HG03025 (cell line): ENCODE results near the gene TUBE1.

Experiments used
- ATAC-seq: cut with Tn5 transposase; IDR thresholded peaks from one replicate; pipeline ENCODE4 v1.9.1; 2021; ENCODE audit warnings: mild to moderate bottlenecking, moderate library complexity; ENCODE audit not compliant: unreplicated experiment, low FRiP score

Gene TUBE1

GRCh38 chr6:112038268-112038667 lies 49.0 kb downstream of the TUBE1 start:
- no peak for ATAC-seq

GRCh38 chr6:112037783-112038216 lies 49.5 kb downstream of the TUBE1 start:
- no peak for ATAC-seq

DNA sequence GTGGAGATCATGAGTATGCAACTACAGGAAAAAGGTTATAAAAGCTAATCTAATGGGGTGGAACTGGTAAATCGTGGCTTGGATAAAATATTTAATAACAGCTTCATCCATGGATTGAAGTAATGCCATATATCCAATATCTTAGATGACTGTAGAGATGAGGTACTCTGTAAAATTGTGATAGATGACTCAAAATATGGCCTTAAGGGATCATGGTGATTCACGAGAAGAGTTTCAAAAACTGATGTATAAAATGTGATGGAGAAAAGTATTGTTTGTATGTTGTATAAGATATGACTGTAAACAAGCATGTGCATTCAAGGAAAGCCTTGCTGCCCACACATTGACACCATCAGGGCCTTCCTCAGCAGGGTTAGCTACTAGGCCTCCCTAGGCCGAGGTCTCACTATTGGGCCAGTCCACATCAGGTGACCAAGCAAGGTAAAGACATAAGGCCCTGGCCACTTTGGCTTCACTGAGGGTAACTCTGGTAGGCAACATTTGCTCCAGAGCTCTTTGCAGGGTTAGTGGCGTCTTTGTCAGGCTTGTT lies 51.1 kb downstream of the TUBE1 start:
- ATAC-seq: no peak

GRCh38 chr6:112034616-112034995 lies 52.7 kb downstream of the TUBE1 start:
- no peak for ATAC-seq

DNA sequence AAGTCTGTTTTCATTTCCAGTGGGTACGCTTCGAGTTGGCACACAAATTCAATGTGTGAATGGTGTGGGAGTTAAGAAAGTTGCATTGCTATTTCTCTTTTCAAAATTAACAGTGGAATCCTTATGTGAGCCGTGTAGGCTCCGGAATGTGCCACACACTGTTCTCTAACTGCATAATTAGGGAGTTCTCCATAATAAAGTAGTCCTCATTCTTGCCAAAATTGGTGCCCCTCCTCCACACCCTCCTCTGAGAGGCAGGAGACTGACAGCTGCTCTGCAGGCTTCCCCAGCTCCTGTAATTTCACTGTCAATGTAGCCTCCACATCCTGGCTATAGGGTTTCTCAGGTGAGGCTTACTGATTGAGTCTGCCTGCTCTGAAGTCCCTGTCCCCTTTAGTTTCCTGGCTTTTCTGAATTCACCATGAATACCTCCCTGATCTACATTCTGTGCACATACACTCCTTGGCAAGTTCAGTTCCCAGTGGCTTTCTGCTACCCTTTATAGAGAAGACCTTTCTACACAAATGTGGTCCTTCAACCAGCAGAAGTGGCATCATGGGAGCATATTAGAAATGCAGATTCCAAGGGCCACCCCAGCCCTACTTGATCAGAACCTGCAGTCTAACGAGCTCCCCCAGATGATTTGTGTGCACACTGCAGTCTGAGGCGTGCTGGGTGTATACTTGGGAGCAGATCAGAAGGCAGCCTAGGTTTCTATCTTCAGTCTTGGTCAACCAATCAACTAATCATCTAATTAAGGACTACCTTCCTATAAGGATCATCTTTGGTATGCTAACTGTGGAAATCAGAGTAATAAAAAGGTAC lies 53.3 kb downstream of the TUBE1 start:
- ATAC-seq: no peak

GRCh38 chr6:112032728-112033127 lies 54.6 kb downstream of the TUBE1 start:
- no peak for ATAC-seq

DNA sequence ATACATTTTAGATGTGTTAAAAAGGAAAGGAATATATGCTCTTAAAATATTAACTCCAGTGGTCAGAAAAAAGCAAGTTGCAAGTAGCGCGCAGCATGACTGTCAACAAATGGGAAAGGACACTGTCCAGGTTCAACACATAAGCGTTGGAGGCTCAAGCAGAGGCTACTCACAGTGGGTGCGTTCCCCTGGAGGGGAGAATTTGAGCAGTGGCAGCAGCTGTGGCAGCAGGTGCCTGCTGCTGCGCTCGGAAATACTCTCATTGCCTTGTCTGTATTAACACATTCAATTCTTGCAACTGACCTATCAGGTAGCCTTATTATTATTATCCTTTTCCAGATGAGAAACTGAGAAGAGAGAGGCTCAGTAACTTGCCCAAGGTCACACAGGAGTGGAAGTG lies 55.3 kb downstream of the TUBE1 start:
- no peak for ATAC-seq

DNA sequence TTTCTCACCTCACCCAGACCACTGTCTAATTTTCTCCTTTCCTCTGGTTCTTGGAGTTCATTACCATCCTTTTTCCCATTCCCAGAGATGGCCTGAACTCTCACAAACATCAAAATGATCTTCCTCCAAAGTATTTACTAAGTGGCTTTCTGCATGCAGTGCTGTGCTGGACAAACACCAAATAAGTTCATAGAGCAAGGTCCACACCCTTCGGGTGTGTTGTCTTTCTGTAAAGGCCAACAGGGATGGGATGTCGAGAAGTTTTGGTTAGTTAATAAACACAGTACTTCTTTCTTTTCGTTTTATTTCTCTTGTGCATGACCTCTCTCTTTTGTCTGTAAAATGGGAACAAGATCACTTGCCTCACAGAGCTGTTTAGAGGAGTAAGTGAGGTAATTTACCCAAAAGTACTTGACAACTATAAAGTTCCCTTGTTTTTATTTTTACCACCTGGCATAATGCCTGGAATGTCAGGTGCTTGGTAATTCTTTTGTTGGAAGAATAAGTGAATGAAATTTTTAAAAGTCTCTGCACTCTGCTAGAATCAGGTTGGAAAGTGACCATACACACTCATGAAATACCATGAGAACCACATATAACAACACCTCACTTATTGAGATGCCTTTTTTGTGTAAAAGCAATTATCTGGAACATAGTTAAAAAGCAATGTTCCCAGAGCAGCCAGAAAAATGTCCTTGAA lies 56.2 kb downstream of the TUBE1 start:
- no peak for ATAC-seq

- ATAC-seq: no peak
Measured at GRCh38 chr6:112030206-112030960, 56.9 kb downstream of the TUBE1 start.

GRCh38 chr6:112029045-112029822 lies 58.0 kb downstream of the TUBE1 start:
- no peak for ATAC-seq

GRCh38 chr6:112027942-112028674 lies 59.2 kb downstream of the TUBE1 start:
- no peak for ATAC-seq

- no peak for ATAC-seq
Measured at GRCh38 chr6:112026933-112027332, 60.3 kb downstream of the TUBE1 start.

GRCh38 chr6:112024464-112024863 lies 62.8 kb downstream of the TUBE1 start:
- no peak for ATAC-seq

GRCh38 chr6:112022749-112023148 lies 64.5 kb downstream of the TUBE1 start:
- ATAC-seq: no peak

DNA sequence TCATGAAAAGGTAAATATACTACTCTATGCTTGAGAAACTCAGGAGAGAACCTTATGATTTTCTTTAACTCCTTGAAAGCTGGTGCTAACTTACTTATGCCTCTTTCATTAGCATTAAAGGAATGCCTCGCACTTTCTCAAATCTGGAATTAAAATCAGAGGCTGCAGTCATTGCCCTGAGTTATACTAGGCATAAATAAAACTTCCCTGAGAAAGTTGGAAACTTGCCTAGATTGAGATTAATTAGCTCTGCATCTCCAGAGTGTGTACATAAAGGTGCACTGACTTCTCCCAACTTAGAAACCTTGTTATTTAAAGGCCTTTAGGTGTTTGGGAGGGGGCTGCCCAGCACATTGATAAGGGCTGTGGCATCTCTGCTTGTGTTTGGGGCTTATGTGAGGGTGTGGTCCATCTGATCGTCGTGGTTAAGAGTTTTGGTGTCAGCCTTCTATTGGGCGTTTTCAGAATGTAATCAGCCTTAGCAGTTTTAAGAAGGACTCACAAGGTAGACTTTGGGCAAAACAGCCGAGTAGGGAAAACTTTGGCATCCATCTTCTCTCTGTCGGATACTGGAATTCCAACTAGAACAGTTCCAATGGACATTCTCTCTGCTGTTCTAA lies 65.5 kb downstream of the TUBE1 start:
- no peak for ATAC-seq
